AG04449 (cell line): ENCODE results near the gene SNX21.
"Not testable (repeated sequence)": the region's sequence is repeated elsewhere in the genome, so short reads cannot be mapped to it uniquely, and the experiment has no call there.

Experiments
- CTCF ChIA-PET: fragments of 350-600 bp; formaldehyde crosslinking; extraction: SDS; loops from one replicate; lab custom pipeline; 2021; ENCODE audit warnings: antibody characterized with exemption; lab: Yijun Ruan, JAX
- POLR2A ChIA-PET: fragments of 400-600, 350-600 bp; formaldehyde crosslinking; extraction: SDS; loops from one replicate; lab custom pipeline; 2020; ENCODE audit warnings: antibody characterized with exemption, inconsistent platforms; lab: Yijun Ruan, JAX
- DNase-seq: peaks from one replicate; pipeline ENCODE4 v3.0.0-alpha.2; 2010; ENCODE audit warnings: low read depth, low spot score
- H3K4me3 ChIP-seq: 2 replicates; pipeline ENCODE4 v1.5.1; 2011; ENCODE audit warnings: low read depth, mild to moderate bottlenecking, control low read depth, low read length
- TF ChIP-seq, protein P1 (sequence below): IDR thresholded peaks from one replicate; pipeline ENCODE4 v1.5.1; 2011; ENCODE audit warnings: mild to moderate bottlenecking, moderate library complexity, low read length, control low read depth, inconsistent platforms; ENCODE audit not compliant: insufficient read depth; ENCODE audit errors: missing control alignments

The SNX21 gene, protein sequence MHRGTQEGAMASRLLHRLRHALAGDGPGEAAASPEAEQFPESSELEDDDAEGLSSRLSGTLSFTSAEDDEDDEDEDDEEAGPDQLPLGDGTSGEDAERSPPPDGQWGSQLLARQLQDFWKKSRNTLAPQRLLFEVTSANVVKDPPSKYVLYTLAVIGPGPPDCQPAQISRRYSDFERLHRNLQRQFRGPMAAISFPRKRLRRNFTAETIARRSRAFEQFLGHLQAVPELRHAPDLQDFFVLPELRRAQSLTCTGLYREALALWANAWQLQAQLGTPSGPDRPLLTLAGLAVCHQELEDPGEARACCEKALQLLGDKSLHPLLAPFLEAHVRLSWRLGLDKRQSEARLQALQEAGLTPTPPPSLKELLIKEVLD

DNA sequence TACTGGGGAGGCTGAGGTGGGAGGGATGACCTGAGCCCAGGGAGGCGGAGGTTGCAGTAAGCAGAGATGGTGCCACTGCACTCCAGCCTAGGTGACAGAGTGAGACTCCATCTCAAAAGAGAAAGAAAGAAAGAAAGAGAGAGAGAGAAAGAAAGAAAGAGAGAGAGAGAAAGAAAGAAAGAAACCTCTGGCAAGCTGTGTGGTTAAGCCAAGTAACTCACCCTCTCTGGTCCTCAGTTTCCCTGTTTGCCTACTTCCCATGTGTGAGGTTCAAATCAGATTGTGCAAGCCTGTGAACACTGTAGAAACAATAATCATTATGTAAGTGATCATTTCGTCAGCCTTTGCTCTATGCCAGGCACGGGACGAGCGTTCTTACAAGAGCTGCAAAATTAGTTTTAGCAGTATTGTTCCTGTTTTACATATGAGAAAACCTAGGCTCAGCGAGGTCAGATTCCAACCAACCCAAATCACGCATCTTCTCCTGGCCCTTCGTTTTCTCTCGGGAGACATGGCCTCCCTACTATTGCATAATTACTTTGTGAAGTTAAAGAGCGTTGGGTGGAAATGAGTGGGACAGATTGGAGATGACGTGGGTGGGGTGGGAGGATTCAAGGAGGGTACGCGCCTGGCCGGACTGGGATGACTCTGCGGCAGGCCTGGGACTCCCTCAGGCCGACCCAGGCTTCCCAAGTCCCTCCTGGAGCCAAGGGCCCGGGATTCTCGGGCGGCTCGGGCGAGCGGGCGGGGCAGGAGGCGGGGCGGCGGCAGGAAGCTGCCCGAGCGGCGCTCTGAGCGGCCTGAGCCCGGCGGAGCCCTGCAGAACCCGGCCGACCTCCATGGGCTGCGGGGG lies at the start of gene SNX21:
Gene SNX21, plus strand, starts transcription at position 770 of the 853 bp plus-strand sequence. CDS start 121 bp downstream, outside the sequence.
- TF ChIP-seq, protein P1, sequence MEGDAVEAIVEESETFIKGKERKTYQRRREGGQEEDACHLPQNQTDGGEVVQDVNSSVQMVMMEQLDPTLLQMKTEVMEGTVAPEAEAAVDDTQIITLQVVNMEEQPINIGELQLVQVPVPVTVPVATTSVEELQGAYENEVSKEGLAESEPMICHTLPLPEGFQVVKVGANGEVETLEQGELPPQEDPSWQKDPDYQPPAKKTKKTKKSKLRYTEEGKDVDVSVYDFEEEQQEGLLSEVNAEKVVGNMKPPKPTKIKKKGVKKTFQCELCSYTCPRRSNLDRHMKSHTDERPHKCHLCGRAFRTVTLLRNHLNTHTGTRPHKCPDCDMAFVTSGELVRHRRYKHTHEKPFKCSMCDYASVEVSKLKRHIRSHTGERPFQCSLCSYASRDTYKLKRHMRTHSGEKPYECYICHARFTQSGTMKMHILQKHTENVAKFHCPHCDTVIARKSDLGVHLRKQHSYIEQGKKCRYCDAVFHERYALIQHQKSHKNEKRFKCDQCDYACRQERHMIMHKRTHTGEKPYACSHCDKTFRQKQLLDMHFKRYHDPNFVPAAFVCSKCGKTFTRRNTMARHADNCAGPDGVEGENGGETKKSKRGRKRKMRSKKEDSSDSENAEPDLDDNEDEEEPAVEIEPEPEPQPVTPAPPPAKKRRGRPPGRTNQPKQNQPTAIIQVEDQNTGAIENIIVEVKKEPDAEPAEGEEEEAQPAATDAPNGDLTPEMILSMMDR: no peak
- DNase-seq: peak; percentile 63
- H3K4me3 ChIP-seq: peak within 1 kb of the TSS; percentile 81
- CTCF ChIA-PET: interaction anchor here (1.0 to 2.2 kb wide), 5 partner anchors 9 to 137 kb away, joined by 3 to 11 read pairs (median 8); no protein-coding TSS in a partner anchor
- POLR2A ChIA-PET: interaction anchor here (0.6 to 1.8 kb wide), 10 partner anchors 9 to 138 kb away, joined by 3 to 9 read pairs (median 4); partner anchors contain the start of genes PCIF1 and UBE2C

DNA sequence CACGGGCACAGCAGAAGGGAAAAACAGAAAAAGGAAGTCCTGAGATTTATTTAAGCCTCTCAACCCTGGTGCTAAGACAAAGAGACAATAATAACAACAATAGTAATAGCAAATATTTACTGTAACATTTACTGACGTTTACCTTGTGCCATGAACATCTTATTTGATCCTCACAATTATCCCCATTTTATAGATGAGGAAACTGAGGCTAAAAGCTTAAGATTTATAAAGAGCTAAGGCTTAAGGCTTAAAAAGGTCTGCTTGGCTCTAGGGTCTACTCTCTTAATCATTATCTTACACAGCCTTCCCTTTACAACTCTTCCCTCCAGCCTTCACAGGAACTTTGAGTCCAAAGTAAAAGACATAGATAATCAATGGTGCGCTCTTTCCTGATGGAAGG lies 45.2 kb upstream of the SNX21 start:
- CTCF ChIA-PET: interaction anchor here (4.2 kb wide), 1 partner anchor 12 kb away, joined by 33 read pairs; no protein-coding TSS in a partner anchor
- no peak for DNase-seq
- TF ChIP-seq, protein P1: no peak
- no peak overlapping the region for H3K4me3 ChIP-seq
- POLR2A ChIA-PET: no interaction called here

DNA sequence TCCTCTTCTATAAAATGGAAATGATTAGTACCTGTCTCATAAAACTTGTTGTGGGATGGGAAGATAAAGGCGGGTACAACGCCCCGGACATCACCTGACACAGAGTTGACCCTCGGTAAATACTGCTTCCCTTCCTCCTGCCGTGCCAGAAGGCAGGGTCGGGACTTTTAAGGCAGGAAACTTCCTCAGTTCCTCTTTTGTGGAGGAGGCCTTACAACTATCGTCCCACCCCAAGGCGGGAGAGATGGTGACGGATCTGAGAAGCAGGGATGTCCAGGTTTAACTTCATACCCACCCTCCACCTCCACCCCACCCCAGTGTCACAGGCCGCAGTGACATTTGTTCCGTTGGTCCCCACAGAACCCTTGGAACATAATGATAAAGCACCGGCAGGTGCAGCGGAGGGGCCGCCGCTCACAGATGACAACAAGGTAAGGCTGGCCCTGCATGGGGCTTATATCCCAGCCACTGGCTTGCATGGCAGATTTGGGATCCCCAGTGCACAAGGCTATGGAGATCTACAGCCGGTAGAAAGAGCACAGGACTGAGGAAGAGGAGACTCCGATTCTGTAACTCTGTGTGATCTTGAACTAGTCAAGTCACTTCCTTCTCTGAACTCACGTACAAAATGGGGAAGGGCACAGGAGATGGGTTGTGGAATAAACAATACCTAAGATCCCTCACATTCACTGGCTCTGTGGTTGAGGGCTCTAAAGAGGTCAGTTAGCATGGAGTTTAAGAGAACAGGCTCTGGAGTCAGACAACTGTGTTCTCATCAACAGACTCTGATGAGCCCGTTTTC lies 41.1 kb upstream of the SNX21 start:
- POLR2A ChIA-PET: interaction anchor here (1.0 to 1.3 kb wide), 2 partner anchors 9 to 456 kb away, joined by 4 to 5 read pairs; no protein-coding TSS in a partner anchor
- TF ChIP-seq, protein P1: no peak
- CTCF ChIA-PET: interaction anchor here (1.0 to 4.2 kb wide), 6 partner anchors 7 to 177 kb away, joined by 3 to 33 read pairs (median 4); no protein-coding TSS in a partner anchor
- H3K4me3 ChIP-seq: peak overlapping the region; percentile 86
- DNase-seq: no peak

DNA sequence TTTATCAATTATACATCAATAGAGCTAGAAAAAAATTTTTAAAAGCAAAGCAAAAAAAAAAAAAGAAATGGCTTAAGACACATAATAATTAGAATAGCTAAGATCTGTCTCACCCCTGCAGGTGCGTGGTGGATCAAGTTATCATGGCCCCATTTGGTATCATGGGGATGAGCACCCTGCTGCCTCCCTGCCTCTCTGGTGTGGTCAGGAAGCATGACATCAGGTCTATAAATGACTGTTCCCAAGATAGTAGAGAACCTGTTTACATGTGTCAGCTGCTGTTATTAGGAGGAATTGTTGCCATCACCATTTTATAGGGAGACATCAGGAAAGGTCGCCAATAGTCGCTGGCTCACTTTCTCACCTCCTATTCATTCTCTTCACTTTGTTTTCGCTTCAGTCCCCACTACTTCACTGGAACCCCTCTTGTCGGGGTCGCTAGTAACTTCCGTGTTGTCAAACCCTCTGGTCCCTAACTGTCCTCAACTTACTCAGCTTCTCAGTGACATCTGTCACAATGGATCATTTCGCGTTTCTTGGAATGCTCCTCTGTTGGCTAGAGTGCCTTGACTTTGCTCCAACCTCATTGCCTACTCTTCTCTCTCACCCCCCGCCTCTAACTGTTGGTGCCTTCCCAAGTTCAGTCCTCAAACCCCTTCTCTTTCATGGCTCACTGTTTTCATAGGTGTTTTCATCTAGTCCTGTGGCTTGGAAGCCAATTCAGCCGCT lies 37.1 kb upstream of the SNX21 start:
- DNase-seq: no peak
- ChIA-PET POLR2A (no interaction called here), CTCF (interaction anchor here (1.0 to 2.0 kb wide), 5 partner anchors 10 to 173 kb away, joined by 3 to 8 read pairs (median 7); partner anchors contain the start of gene PCIF1)
- TF ChIP-seq, protein P1: no peak
- H3K4me3 ChIP-seq: no peak overlapping the region

DNA sequence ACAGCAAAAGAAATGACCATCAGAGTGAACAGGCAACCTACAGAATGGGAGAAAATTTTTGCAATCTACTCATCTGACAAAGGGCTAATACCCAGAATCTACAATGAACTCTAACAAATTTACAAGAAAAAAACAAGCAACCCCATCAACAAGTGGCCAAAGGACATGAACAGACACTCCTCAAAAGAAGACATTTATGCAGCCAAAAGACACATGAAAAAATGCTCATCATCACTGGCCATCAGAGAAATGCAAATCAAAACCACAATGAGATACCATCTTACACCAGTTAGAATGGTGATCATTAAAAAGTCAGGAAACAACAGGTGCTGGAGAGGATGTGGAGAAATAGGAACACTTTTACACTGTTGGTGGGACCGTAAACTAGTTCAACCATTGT lies 36.1 kb upstream of the SNX21 start:
- POLR2A ChIA-PET, DNase-seq, H3K4me3 ChIP-seq: not testable (repeated sequence)
- CTCF ChIA-PET: interaction anchor here (2.8 kb wide), 1 partner anchor 163 kb away, joined by 47 read pairs; no protein-coding TSS in a partner anchor

DNA sequence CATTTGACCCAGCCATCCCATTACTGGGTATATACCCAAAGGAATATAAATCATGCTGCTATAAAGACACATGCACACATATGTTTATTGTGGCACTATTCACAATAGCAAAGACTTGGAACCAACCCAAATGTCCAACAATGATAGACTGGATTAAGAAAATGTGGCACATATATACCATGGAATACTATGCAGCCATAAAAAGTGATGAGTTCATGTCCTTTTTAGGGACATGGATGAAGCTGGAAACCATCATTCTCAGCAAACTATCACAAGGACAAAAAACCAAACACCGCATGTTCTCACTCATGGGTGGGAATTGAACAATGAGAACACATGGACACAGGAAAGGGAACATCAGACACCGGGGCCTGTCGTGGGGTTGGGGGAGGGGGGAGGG lies 35.6 kb upstream of the SNX21 start:
- CTCF ChIA-PET: interaction anchor here (1.0 to 4.4 kb wide), 14 partner anchors 8 to 216 kb away, joined by 3 to 63 read pairs (median 12); partner anchors contain the start of genes DNTTIP1, UBE2C and WFDC3
- H3K4me3 ChIP-seq, DNase-seq, POLR2A ChIA-PET: not testable (repeated sequence)
